HCT116 (cell line): ENCODE results near the gene ACSM6.

Experiments
- ATF3 ChIP-seq: IDR thresholded peaks from 2 replicates; pipeline ENCODE4 v1.6.1; 2012
- CEBPB ChIP-seq: IDR thresholded peaks from 2 replicates; pipeline ENCODE4 v1.6.1; 2012; ENCODE audit warnings: low read depth
- CTCF ChIP-seq, 3 experiments: fragments of 200-600 bp in 1 of 3; sonication (generic) in 1 of 3; IDR thresholded peaks in 2 of 3; conservative IDR thresholded peaks in 1 of 3; 2 replicates each; pipeline ENCODE4 v1.5.1; 2012 to 2017; ENCODE audit warnings: low read depth in 2 of 3, low read length in 2 of 3, antibody characterized with exemption in 1 of 3, borderline replicate concordance in 1 of 3, control low read depth in 1 of 3, mild to moderate bottlenecking in 1 of 3, mixed read lengths in 1 of 3, mixed run types in 1 of 3, moderate library complexity in 1 of 3; ENCODE audit not compliant: insufficient read depth in 1 of 3
- EZH2 ChIP-seq: fragments of 200-600 bp; sonication (generic); IDR thresholded peaks from 2 replicates; pipeline ENCODE4 v1.6.1; 2017; ENCODE audit warnings: antibody characterized with exemption, mixed run types
- JUND ChIP-seq: IDR thresholded peaks from 2 replicates; pipeline ENCODE4 v1.6.1; 2012
- POLR2A ChIP-seq: IDR thresholded peaks from 2 replicates; pipeline ENCODE4 v1.7.0; 2011; ENCODE audit warnings: borderline replicate concordance; ENCODE audit not compliant: insufficient read depth, insufficient read length; ENCODE audit errors: extremely low read depth
- POLR2AphosphoS5 ChIP-seq: IDR thresholded peaks from 2 replicates; pipeline ENCODE4 v1.6.1; 2011; ENCODE audit warnings: mild to moderate bottlenecking, low read depth, low read length, moderate library complexity
- RAD21 ChIP-seq: IDR thresholded peaks from 2 replicates; pipeline ENCODE4 v1.6.1; 2012; ENCODE audit warnings: low read depth, mild to moderate bottlenecking
- SIN3A ChIP-seq: IDR thresholded peaks from 2 replicates; pipeline ENCODE4 v1.6.1; 2012; ENCODE audit warnings: low read depth
- SP1 ChIP-seq: IDR thresholded peaks from 2 replicates; pipeline ENCODE4 v1.6.1; 2012; ENCODE audit warnings: low read depth
- YY1 ChIP-seq: IDR thresholded peaks from 2 replicates; pipeline ENCODE4 v1.6.1; 2011; ENCODE audit warnings: low read length, low read depth, moderate library complexity, mild to moderate bottlenecking; ENCODE audit not compliant: insufficient replicate concordance; ENCODE audit errors: extremely low read depth

DNA sequence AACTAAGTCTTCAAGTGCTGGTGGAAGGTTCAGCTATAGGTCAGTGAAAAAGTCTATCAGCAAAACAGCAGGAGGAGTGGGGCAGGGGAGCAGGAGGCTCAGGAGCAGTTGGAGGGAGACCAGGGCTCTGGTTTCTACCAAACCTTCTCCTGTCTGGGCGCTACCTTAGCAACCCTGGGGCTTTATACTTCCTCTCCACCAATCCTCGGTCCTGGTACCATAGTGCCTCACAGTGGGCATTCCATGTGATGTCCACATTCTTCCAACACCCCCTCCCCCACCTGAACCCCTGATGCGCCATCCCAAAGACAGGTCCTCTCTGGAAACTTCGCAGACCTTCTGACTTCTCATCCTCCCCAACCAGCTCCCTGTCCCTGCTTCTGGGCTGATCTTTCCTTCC is 25.3 kb upstream of the ACSM6 start:
- TF ChIP-seq JUND (no peak), POLR2A (no peak), YY1 (no peak), ATF3 (no peak), CTCF (IDR thresholded peaks at IDR 0.05 in 2 of 3, conservative IDR thresholded peaks at IDR 0.05 in 1 of 3; ENCODE audit: borderline replicate concordance in 1 of 3, insufficient read depth in 1 of 3, low read depth in 2 of 3, low read length in 2 of 3) (no peak), EZH2 (no peak), POLR2AphosphoS5 (no peak), SP1 (no peak), CEBPB (no peak), SIN3A (no peak), RAD21 (peak; percentile 25; the same call in 1 of the 2 replicates)
